Hematopoietic multipotent progenitor cell treated with erythropoietin and hydrocortisone succinate and interleukin-3 and kit ligand, for 17 days (in vitro differentiated cells): ENCODE measurements around the gene FAN1.
A peak's percentile ranks its signal among the peaks of the same experiment; 100 is the strongest.

Experiments used
- DNase-seq: peaks from one replicate; pipeline ENCODE4 v3.0.0-alpha.2; 2015; ENCODE audit warnings: low spot score

FAN1 gene

DNA sequence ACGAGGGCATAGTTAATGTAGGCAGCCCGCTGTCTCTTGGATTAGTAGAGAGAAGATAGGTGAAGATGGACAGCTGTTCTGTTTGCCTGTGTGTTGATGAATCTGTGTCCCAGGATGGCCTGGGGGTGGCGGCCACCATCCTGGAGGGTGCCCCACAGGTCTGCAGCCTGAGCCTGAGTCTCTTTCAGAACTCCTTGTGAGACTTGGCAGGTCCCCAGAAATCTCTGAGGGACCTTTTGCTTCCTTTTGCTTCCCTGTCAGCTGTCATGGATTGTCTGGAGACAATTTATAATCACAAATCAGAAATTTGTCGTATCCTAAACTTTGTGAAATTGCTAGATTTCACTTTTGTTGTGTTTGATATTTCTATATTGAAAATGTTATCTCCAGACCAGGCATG, 17.4 kb downstream of the FAN1 start:
- no peak for DNase-seq

- no peak for DNase-seq
Observed at GRCh38 chr15:30921781-30922479, 18.2 kb downstream of the FAN1 start.

- DNase-seq: no peak
Observed at GRCh38 chr15:30922480-30923311, 19.0 kb downstream of the FAN1 start.

- no peak for DNase-seq
Observed at GRCh38 chr15:30923429-30923828, 19.7 kb downstream of the FAN1 start.

DNA sequence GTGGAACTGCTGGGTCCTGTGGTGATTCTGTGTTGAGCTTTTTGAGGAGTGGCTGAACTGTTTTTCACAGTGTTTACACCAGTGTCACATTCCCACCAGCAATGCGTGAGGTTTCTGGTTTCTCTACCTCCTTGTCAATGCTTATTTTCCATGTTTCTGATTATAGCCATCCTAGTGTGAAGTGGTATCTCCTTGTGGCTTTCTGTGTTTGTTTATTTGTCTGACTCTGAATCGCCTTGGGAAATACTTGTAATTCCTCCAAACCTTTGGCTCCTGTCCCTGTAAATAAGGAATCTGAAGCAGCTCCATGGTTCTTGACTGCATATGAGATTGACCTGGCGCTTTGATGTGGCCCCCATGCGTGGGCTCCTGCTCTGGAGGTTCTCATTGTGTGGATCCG, 20.6 kb downstream of the FAN1 start:
- DNase-seq: no peak

- DNase-seq: no peak
Observed at GRCh38 chr15:30925686-30926085, 22.0 kb downstream of the FAN1 start.

DNA sequence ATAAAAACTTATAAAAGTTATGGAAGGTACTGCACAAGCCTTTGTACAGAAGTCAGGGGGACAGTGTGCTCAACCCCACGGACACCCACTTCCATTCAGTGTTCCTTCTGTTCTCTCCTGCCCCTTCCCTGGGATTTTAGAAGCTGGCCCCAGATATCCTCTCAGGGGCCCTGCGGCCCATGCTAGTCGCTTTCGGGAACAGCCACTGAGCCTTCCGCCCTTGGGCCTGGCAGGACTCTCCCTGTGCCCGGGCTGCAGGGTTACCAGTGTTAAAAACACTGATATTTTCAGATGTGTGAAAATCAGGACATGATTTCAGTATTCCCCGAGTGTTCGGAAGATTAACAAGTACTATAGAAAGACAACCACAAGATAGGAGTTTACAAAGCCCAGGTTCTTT, 22.4 kb downstream of the FAN1 start:
- no peak for DNase-seq

- DNase-seq: no peak
Observed at GRCh38 chr15:30927148-30927761, 23.5 kb downstream of the FAN1 start.

- DNase-seq: no peak
Observed at GRCh38 chr15:30928076-30928475, 24.4 kb downstream of the FAN1 start.

- DNase-seq: no peak
Observed at GRCh38 chr15:30929064-30929669, 25.5 kb downstream of the FAN1 start.

- no peak for DNase-seq
Observed at GRCh38 chr15:30929982-30930381, 26.3 kb downstream of the FAN1 start.

- DNase-seq: no peak
Observed at GRCh38 chr15:30930422-30930821, 26.7 kb downstream of the FAN1 start.

- no peak for DNase-seq
Observed at GRCh38 chr15:30933293-30933692, 29.6 kb downstream of the FAN1 start.

- no peak for DNase-seq
Observed at GRCh38 chr15:30939161-30939560, 35.4 kb downstream of the FAN1 start.

- no peak for DNase-seq
Observed at GRCh38 chr15:30940359-30940758, 36.6 kb downstream of the FAN1 start.

DNA sequence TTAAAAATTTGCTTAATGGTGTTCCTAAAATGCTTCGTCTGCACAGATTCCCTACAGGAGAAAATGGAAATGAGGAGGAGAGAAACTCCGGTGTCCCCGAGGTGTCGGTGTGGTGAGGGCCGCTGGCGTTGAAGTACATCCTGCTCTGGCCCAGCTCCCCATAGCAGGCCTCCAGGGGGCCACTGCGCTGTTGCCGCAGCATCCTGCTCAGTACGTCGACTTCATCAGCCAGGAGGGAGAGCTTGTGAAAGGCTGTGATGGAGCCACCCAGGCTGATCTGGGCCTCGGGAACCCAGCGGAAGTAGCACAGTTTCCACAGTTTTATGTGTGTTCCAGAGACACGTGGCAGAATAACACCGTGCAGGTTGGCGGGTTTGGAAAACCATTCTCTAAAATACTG, 37.8 kb downstream of the FAN1 start:
- no peak for DNase-seq

DNA sequence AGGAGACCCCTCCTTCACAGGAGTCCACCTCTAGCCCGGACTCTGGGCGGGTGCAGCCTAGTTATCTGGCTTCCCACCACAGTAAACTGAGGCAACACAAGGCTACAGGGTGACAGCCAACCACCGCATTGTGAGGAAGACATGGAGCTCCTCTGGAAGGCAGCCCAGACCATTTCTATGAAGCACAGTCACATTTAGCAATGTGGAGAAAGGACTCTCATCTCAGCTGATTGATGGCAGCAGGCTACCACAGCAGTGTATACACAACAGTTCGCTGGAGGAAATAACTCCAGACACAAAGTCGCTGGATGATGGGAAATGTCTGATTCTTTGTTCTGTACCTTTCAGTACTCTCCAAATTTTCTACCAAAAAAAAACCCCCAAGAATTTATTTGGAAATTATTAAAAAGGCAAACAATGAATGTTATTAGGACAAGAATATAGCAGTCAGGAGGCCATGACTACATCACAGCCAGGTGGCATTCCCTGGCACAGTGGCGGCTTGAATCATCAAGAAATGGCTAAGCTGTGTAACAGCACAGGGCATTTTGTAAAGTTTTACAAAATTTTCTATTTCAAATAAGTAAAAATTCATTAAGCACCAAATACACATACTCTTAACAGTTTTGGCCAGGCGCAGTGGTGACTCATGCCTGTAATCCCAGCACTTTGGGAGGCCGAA, 40.1 kb downstream of the FAN1 start:
- no peak for DNase-seq

- DNase-seq: no peak
Observed at GRCh38 chr15:30953183-30953582, 49.5 kb downstream of the FAN1 start.

DNA sequence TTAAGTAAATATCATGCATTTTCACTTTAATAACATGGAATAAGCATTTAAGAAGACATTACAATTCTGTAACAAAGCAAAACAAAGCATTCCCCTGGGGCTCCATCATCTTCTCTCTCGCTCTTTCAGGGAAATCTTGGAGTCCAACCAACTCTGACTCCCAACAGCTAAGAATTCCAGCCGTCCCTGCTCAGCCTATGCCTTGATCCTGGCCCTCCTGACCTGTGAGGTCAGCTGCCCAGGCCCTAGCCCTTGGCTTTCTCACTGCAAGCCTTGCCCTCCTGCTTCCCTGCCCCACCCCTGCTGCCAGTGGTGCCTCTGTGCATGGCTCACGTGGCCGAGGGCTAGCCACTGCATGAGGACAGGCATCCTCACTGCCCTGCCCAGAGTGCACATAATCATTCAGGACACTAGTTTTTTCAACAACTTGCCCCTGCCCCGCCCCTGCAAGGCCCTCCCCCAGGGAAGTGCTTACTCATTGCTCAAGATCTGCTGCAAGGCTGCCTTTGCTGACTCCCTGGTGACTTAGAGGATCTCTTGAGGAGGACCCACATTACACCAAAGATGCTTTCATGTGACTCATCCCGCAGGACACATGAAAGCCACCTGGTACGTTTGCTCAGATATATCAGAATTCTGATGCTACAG, 50.1 kb downstream of the FAN1 start:
- DNase-seq: peak; percentile 83

DNA sequence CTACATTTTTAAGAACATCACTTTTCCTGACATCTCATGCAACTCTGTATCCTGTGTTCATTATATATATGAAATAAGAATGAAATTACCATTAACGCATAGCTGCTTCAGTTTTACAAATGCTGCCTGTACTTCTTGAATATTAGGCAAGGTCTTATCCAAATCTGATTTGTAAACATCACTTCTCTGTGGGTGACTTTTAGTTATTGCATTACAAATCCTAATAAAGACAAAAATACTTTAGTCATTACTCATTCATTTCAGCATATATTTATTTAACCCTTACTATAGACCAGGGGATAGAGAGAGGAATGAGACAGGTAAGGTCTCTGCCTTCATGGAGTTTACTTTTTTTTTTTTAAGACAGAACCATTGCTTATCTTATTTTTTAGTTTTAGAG, 51.0 kb downstream of the FAN1 start:
- DNase-seq: no peak
